Coronary artery (tissue), 2 donors: ENCODE results near the gene SLX4.

Source experiments
- DNase-seq: peaks from one replicate; pipeline ENCODE4 v3.0.0-alpha.2; 2017; ENCODE audit warnings: low spot score
- H3K27ac ChIP-seq, 2 donors: fragments of 200-600 bp; sonication (generic); one replicate each; pipeline ENCODE4 v1.5.1; 2016 to 2019
- H3K4me3 ChIP-seq: fragments of 200-600 bp; sonication (generic); 2 replicates; pipeline ENCODE4 v1.5.1; 2016; ENCODE audit warnings: mild to moderate bottlenecking, moderate library complexity
- TF ChIP-seq, protein P1 (sequence below): fragments of 200-600 bp; sonication (generic); IDR thresholded peaks from one replicate; pipeline ENCODE4 v1.5.1; 2019; ENCODE audit warnings: antibody characterized with exemption

SLX4 gene

DNA sequence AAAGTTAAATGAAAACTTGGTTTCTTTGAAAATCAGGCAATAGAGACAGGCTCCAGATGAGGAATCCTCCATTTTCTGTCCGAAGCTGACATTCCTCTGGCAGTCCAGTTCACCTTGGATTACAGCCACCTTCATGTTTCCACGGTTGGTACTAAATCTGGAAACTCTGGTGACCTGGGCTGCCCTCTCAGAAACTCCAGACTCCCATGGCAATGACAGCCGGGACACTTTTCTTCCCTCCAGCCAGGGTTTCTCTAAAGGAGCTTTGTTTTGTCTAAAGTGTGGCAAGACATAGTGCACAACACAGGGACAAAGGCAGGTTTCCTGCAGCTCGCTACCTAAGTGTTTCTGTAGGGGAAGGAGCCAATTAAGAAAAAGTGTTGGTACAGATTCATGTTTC lies 74.6 kb downstream of the SLX4 start:
- DNase-seq: no peak

GRCh38 chr16:3536271-3536731 lies 75.1 kb downstream of the SLX4 start:
- Histone ChIP-seq H3K27ac (peak overlapping the region; percentile 29 to 44), H3K4me3 (no peak overlapping the region)
- TF ChIP-seq, protein P1, sequence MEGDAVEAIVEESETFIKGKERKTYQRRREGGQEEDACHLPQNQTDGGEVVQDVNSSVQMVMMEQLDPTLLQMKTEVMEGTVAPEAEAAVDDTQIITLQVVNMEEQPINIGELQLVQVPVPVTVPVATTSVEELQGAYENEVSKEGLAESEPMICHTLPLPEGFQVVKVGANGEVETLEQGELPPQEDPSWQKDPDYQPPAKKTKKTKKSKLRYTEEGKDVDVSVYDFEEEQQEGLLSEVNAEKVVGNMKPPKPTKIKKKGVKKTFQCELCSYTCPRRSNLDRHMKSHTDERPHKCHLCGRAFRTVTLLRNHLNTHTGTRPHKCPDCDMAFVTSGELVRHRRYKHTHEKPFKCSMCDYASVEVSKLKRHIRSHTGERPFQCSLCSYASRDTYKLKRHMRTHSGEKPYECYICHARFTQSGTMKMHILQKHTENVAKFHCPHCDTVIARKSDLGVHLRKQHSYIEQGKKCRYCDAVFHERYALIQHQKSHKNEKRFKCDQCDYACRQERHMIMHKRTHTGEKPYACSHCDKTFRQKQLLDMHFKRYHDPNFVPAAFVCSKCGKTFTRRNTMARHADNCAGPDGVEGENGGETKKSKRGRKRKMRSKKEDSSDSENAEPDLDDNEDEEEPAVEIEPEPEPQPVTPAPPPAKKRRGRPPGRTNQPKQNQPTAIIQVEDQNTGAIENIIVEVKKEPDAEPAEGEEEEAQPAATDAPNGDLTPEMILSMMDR: no peak
- DNase-seq: no peak

More for the DNA sequence above, 74.6 kb downstream of the SLX4 start:
- TF ChIP-seq, protein P1: no peak
- Histone ChIP-seq H3K4me3 (peak overlapping the region; percentile 10), H3K27ac (peak overlapping the region; percentile 29 to 66)

DNA sequence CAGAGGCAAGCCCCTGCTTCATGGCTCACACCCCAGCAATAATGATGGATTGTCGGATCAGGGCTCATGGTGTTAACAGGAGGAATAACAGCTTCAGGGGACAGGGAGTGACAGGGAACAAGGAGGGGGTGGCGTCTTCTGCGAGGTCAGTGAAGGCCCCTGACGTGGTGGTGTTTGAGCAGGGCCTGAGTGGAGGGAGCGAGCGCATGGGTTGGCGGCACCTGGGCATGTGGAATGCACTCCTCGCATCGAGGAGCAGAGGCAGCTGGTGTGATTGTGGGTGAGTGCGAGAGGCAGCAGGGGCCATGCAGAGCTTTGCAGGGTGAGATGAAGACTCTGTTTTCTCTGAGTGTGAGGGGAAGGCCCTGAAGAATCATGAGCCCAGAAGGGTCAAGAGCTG lies 77.3 kb downstream of the SLX4 start:
- TF ChIP-seq, protein P1: no peak
- Histone ChIP-seq H3K4me3 (no peak overlapping the region), H3K27ac (no peak overlapping the region)
- DNase-seq: no peak

- Histone ChIP-seq H3K4me3 (no peak overlapping the region), H3K27ac (no peak overlapping the region)
- TF ChIP-seq, protein P1: no peak
- no peak for DNase-seq
These were observed 78.7 kb downstream of the SLX4 start for GRCh38 chr16:3532741-3533140.
